Transverse colon (tissue), 4 donors: ENCODE data around the gene GDF2. TPM values are rescaled to one million over a fixed set of nuclear protein-coding genes. Genes with fewer than 3 reads are reported as not detected.

Source experiments
- DNase-seq: peaks from one replicate; pipeline ENCODE4 v3.0.0-alpha.2; 2019
- H3K27ac ChIP-seq, 4 donors: fragments of 200-600 bp; sonication (generic); 2 replicates each; pipeline ENCODE4 v1.5.1; 2016 to 2018; ENCODE audit warnings: inconsistent platforms in 4 of 4
- H3K27me3 ChIP-seq: fragments of 200-600 bp; sonication (generic); 2 replicates; pipeline ENCODE4 v1.5.1; 2017; ENCODE audit warnings: inconsistent platforms
- H3K36me3 ChIP-seq, 4 donors: fragments of 200-600 bp; sonication (generic); 2 replicates each; pipeline ENCODE4 v1.5.1; 2017 to 2019; ENCODE audit warnings: inconsistent platforms in 4 of 4
- H3K4me1 ChIP-seq, 4 donors: fragments of 200-600 bp; sonication (generic); 2 replicates each; pipeline ENCODE4 v1.5.1; 2017 to 2020; ENCODE audit warnings: inconsistent platforms in 4 of 4
- H3K4me3 ChIP-seq, 4 donors: fragments of 200-600 bp; sonication (generic); 1 replicate in 1 of 4; 2 replicates in 3 of 4; pipeline versions ENCODE4 v1.5.1 to v1.6.1; 2017 to 2019; ENCODE audit warnings: inconsistent platforms in 4 of 4
- H3K9me3 ChIP-seq, 2 donors: fragments of 200-600 bp; sonication (generic); 2 replicates each; pipeline ENCODE4 v1.5.1; 2017 to 2019; ENCODE audit warnings: inconsistent platforms in 2 of 2
- CTCF ChIP-seq, 5 experiments: fragments of 200-600 bp in 3 of 5; fragments of 450-650 bp in 2 of 5; sonication (generic) in 3 of 5; IDR thresholded peaks; 1 replicate in 2 of 5; 2 replicates in 3 of 5; pipeline ENCODE4 v1.5.1; 2016 to 2017; ENCODE audit warnings: antibody characterized with exemption in 5 of 5, inconsistent platforms in 3 of 5, mild to moderate bottlenecking in 2 of 5, moderate library complexity in 1 of 5
- EP300 ChIP-seq: sonication (generic); formaldehyde crosslinking; IDR thresholded peaks from one replicate; pipeline ENCODE4 v1.6.1; 2017; ENCODE audit warnings: antibody characterized with exemption, low read depth
- POLR2A ChIP-seq: fragments of 450-650 bp; IDR thresholded peaks from one replicate; pipeline ENCODE4 v1.6.1; 2016; ENCODE audit warnings: antibody characterized with exemption, mild to moderate bottlenecking, moderate library complexity
- POLR2AphosphoS5 ChIP-seq, 3 donors: sonication (generic); formaldehyde crosslinking; IDR thresholded peaks; one replicate each; pipeline ENCODE4 v1.6.1; 2016; ENCODE audit warnings: antibody characterized with exemption in 3 of 3
- WGBS, 2 donors: methylation state at CpG; one replicate each; pipeline ENCODE4 v1.1.5; 2018; ENCODE audit warnings: low coverage in 1 of 2; 5-methylcytosine and 5-hydroxymethylcytosine counted together
- in situ Hi-C, 4 donors: fragments of 200-750 bp; cut with MboI; loops; one replicate each; pipeline versions ENCODE4 v1.15.0 to v1.15.1; 2017; ENCODE audit warnings: low sequenced_read_pairs in 3 of 4, low pct_ligation_motif_present in 1 of 4, low pct_unique_long_range_greater_than_20kb in 1 of 4
- intact Hi-C: fragments of 100-400 bp; cut with DNase I; formaldehyde crosslinking; loops from one replicate; pipeline ENCODE4 v1.15.1; 2023; ENCODE audit warnings: low total_unique reads
- total RNA-seq, 4 donors: library from RNA; depleted of rRNA; stranded (reverse); fragments of >200 nt; gene quantifications; one replicate each; pipeline ENCODE4 v1.1.0, GENCODE V29; 2016

Gene GDF2
- total RNA-seq, 4 donors from 2014 or later = not detected

DNA sequence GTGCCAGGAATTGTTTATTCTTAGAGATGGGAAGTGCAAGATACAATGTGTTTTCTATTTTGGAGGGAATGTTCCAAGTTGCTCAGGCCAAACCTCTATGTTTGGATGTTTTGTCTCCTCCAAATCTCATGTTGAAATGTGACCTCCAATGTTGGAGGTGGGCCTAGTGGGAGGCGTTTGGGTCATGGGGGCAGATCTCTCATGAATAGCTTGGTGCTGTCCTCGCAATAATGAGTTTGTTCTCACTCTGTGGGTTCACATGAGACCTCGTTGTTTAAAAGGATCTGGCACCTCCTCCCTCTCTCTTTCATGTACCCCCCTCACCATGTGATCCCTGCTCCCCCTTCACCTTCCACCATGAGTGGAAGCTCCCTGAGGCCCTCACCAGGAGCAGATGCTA is 30.6 kb upstream of the GDF2 start:
- H3K4me1 ChIP-seq = peaks cover 0 to 4% (median 0%) of the 10 kb centered on the region in 4 donors
- 48 to 51% methylated on average over 3 of the region's 3 CpGs for WGBS, 2 donors
- no peak overlapping the region for H3K4me3 ChIP-seq
- DNase-seq = no peak
- in situ Hi-C loops (no loop called here), intact Hi-C loops (no loop called here)
- no peaks in the 10 kb centered on the region for H3K36me3 ChIP-seq
- H3K27ac ChIP-seq = no peak overlapping the region
- TF ChIP-seq POLR2AphosphoS5 (IDR thresholded peaks at IDR 0.05) = no peak
- no peak for TF ChIP-seq EP300
- no peak for TF ChIP-seq POLR2A
- TF ChIP-seq CTCF (IDR thresholded peaks at IDR 0.05) = no peak
- no peaks in the 10 kb centered on the region for H3K27me3 ChIP-seq
- no peaks in the 10 kb centered on the region for H3K9me3 ChIP-seq

GRCh38 chr10:47294057-47294456 is 28.2 kb upstream of the GDF2 start:
- WGBS, 2 donors = 89 to 94% methylated on average over 3 to 9 of the region's 9 CpGs
- intact Hi-C loops (no loop called here), in situ Hi-C loops (no loop called here)
- peaks cover 20% of the 10 kb centered on the region for H3K27me3 ChIP-seq
- H3K4me1 ChIP-seq = no peaks in the 10 kb centered on the region
- H3K9me3 ChIP-seq = no peaks in the 10 kb centered on the region
- no peak overlapping the region for H3K27ac ChIP-seq
- TF ChIP-seq POLR2AphosphoS5 (IDR thresholded peaks at IDR 0.05) (no peak), CTCF (IDR thresholded peaks at IDR 0.05) (no peak), EP300 (no peak), POLR2A (no peak)
- H3K4me3 ChIP-seq = no peak overlapping the region
- no peak for DNase-seq
- no peaks in the 10 kb centered on the region for H3K36me3 ChIP-seq

- intact Hi-C loops (no loop called here), in situ Hi-C loops (no loop called here)
- no peaks in the 10 kb centered on the region for H3K36me3 ChIP-seq
- peaks cover 25% of the 10 kb centered on the region for H3K27me3 ChIP-seq
- 75 to 86% methylated on average over 2 to 5 of the region's 5 CpGs for WGBS, 2 donors
- DNase-seq = no peak
- TF ChIP-seq POLR2A = no peak
- TF ChIP-seq CTCF (IDR thresholded peaks at IDR 0.05) = no peak
- no peak for TF ChIP-seq EP300
- TF ChIP-seq POLR2AphosphoS5 (IDR thresholded peaks at IDR 0.05) = no peak
- no peaks in the 10 kb centered on the region for H3K9me3 ChIP-seq
- H3K4me3 ChIP-seq = no peak overlapping the region
- H3K27ac ChIP-seq = no peak overlapping the region
- H3K4me1 ChIP-seq = no peaks in the 10 kb centered on the region
Observed at GRCh38 chr10:47294501-47294900, 27.8 kb upstream of the GDF2 start.

- Histone ChIP-seq H3K4me3 (no peak overlapping the region), H3K36me3 (no peaks in the 10 kb centered on the region), H3K27ac (no peak overlapping the region), H3K27me3 (peaks cover 34% of the 10 kb centered on the region), H3K4me1 (peaks cover 0 to 7% (median 3%) of the 10 kb centered on the region in 4 donors), H3K9me3 (no peaks in the 10 kb centered on the region)
- TF ChIP-seq POLR2A (no peak), CTCF (IDR thresholded peaks at IDR 0.05) (no peak), POLR2AphosphoS5 (IDR thresholded peaks at IDR 0.05) (no peak), EP300 (no peak)
- no peak for DNase-seq
- 92% methylated on average over 5 of the region's 5 CpGs; no CpG with 5 or more reads in 1 of the 2 donors for WGBS, 2 donors
- intact Hi-C loops = no loop called here
- in situ Hi-C loops = no loop called here
Observed at GRCh38 chr10:47295411-47295810, 26.8 kb upstream of the GDF2 start.
